ENCODE results near the gene CSNK1A1L.

- TF ChIP-seq CTCF (IDR thresholded peaks at IDR 0.05) (no peak), POLR2AphosphoS5 (IDR thresholded peaks at IDR 0.05; ENCODE audit: low read depth, low read length) (no peak), SIN3A (IDR thresholded peaks at IDR 0.05; ENCODE audit: borderline replicate concordance, insufficient read depth, low read depth, low read length) (no peak), REST (IDR thresholded peaks at IDR 0.05; ENCODE audit: insufficient read depth in 1 of 2, low read depth in 2 of 2, low read length in 1 of 2) (no peak), TCF7L2 (IDR thresholded peaks at IDR 0.05; ENCODE audit: low read depth, low read length) (no peak)
Measured at GRCh38 chr13:37123337-37123736, 17.9 kb upstream of the CSNK1A1L start.
